DOHH2 (cell line): Measurements from ENCODE around the gene AFF2.

ENCODE experiments used
- H3F3A ChIP-seq: fragments of 200-600 bp; sonication (generic), shearing (Covaris generic); 2 replicates; pipeline ENCODE4 v1.6.0; 2016; ENCODE audit warnings: antibody characterized with exemption, mild to moderate bottlenecking; ENCODE audit not compliant: control insufficient read depth, insufficient read depth
- H3K27ac ChIP-seq: fragments of 200-600 bp; sonication (generic); 2 replicates; pipeline ENCODE4 v1.5.1; 2014; ENCODE audit warnings: low read depth, mild to moderate bottlenecking, low read length, moderate library complexity
- H3K27me3 ChIP-seq: fragments of 200-600 bp; sonication (generic); 2 replicates; pipeline ENCODE4 v1.6.1; 2014; ENCODE audit warnings: mild to moderate bottlenecking, low read length, mixed read lengths; ENCODE audit not compliant: control insufficient read depth
- H3K36me3 ChIP-seq: fragments of 200-600 bp; sonication (generic); 2 replicates; pipeline ENCODE4 v1.6.1; 2014; ENCODE audit warnings: mild to moderate bottlenecking, low read length, moderate library complexity, mixed read lengths; ENCODE audit not compliant: control insufficient read depth
- H3K4me1 ChIP-seq: fragments of 200-600 bp; sonication (generic); 2 replicates; pipeline ENCODE4 v1.6.1; 2014; ENCODE audit warnings: mild to moderate bottlenecking, low read length, mixed read lengths; ENCODE audit not compliant: control insufficient read depth
- H3K4me2 ChIP-seq: fragments of 200-600 bp; sonication (generic); 2 replicates; pipeline ENCODE4 v1.6.0; 2014; ENCODE audit warnings: mild to moderate bottlenecking, low read length, moderate library complexity
- H3K4me3 ChIP-seq: fragments of 200-600 bp; sonication (generic); 2 replicates; pipeline ENCODE4 v1.5.1; 2014; ENCODE audit warnings: mild to moderate bottlenecking, low read length, mixed read lengths
- H3K79me2 ChIP-seq: fragments of 200-600 bp; sonication (generic); 2 replicates; pipeline ENCODE4 v1.6.1; 2014; ENCODE audit warnings: mild to moderate bottlenecking, low read length, mixed read lengths; ENCODE audit not compliant: control insufficient read depth
- H3K9me2 ChIP-seq: fragments of 200-600 bp; sonication (generic); replicated peaks from 2 replicates; pipeline ENCODE4 v1.6.1; 2014; ENCODE audit warnings: mild to moderate bottlenecking, low read length, mixed read lengths; ENCODE audit not compliant: control insufficient read depth
- H3K9me3 ChIP-seq: fragments of 200-600 bp; sonication (generic); 2 replicates; pipeline ENCODE4 v1.6.1; 2014; ENCODE audit warnings: antibody characterized with exemption, low read length, mixed read lengths; ENCODE audit not compliant: control insufficient read depth, insufficient read depth
- H4K20me1 ChIP-seq: fragments of 200-600 bp; sonication (generic); 2 replicates; pipeline ENCODE4 v1.6.0; 2014; ENCODE audit warnings: low read depth, mild to moderate bottlenecking, antibody characterized with exemption, low read length, moderate library complexity; ENCODE audit not compliant: control insufficient read depth, insufficient read depth
- CTCF ChIP-seq: fragments of 200-600 bp; sonication (generic); IDR thresholded peaks from one replicate; pipeline ENCODE4 v1.5.1; 2014; ENCODE audit warnings: antibody characterized with exemption, mild to moderate bottlenecking, low read depth, low read length; ENCODE audit not compliant: poor library complexity, severe bottlenecking
- EZH2phosphoT487 ChIP-seq: fragments of 200-600 bp; sonication (generic); IDR thresholded peaks from 2 replicates; pipeline ENCODE4 v1.6.1; 2017; ENCODE audit warnings: borderline replicate concordance, mild to moderate bottlenecking, antibody characterized with exemption, low read length, moderate library complexity, mixed read lengths

The AFF2 gene

GRCh38 chrX:149043401-149043800 lies 543.0 kb downstream of the AFF2 start:
- no peak overlapping the region for H3K4me2 ChIP-seq
- H3K79me2 ChIP-seq: no peaks in the 10 kb centered on the region
- TF ChIP-seq EZH2phosphoT487 (no peak), CTCF (no peak)
- H3K4me3 ChIP-seq: no peak overlapping the region
- no peaks in the 10 kb centered on the region for H3K9me3 ChIP-seq
- no peaks in the 10 kb centered on the region for H3K36me3 ChIP-seq
- H4K20me1 ChIP-seq: no peaks in the 10 kb centered on the region
- no peaks in the 10 kb centered on the region for H3F3A ChIP-seq
- H3K9me2 ChIP-seq: no peaks in the 10 kb centered on the region
- no peaks in the 10 kb centered on the region for H3K27me3 ChIP-seq
- no peak overlapping the region for H3K27ac ChIP-seq
- no peaks in the 10 kb centered on the region for H3K4me1 ChIP-seq

- no peaks in the 10 kb centered on the region for H3K9me3 ChIP-seq
- no peak overlapping the region for H3K4me2 ChIP-seq
- H3K27ac ChIP-seq: no peak overlapping the region
- H3F3A ChIP-seq: no peaks in the 10 kb centered on the region
- no peaks in the 10 kb centered on the region for H4K20me1 ChIP-seq
- no peaks in the 10 kb centered on the region for H3K79me2 ChIP-seq
- TF ChIP-seq EZH2phosphoT487 (no peak), CTCF (no peak)
- no peak overlapping the region for H3K4me3 ChIP-seq
- H3K9me2 ChIP-seq: no peaks in the 10 kb centered on the region
- no peaks in the 10 kb centered on the region for H3K4me1 ChIP-seq
- no peaks in the 10 kb centered on the region for H3K36me3 ChIP-seq
- H3K27me3 ChIP-seq: no peaks in the 10 kb centered on the region
Measured at GRCh38 chrX:149044471-149044870, 544.1 kb downstream of the AFF2 start.

- no peaks in the 10 kb centered on the region for H3K4me1 ChIP-seq
- no peaks in the 10 kb centered on the region for H3K9me2 ChIP-seq
- H3K9me3 ChIP-seq: no peaks in the 10 kb centered on the region
- no peaks in the 10 kb centered on the region for H3K79me2 ChIP-seq
- no peaks in the 10 kb centered on the region for H3K36me3 ChIP-seq
- no peaks in the 10 kb centered on the region for H4K20me1 ChIP-seq
- H3K4me3 ChIP-seq: no peak overlapping the region
- H3K4me2 ChIP-seq: no peak overlapping the region
- H3K27me3 ChIP-seq: no peaks in the 10 kb centered on the region
- TF ChIP-seq CTCF (no peak), EZH2phosphoT487 (no peak)
- H3K27ac ChIP-seq: no peak overlapping the region
- H3F3A ChIP-seq: no peaks in the 10 kb centered on the region
Measured at GRCh38 chrX:149045645-149046210, 545.3 kb downstream of the AFF2 start.
